Measurements from ENCODE around the gene TFB1M.

The TFB1M gene

GRCh38 chr6:155261111-155261900 lies 53.0 kb downstream of the TFB1M start:
- no peak for DNase-seq

GRCh38 chr6:155260686-155261085 lies 53.6 kb downstream of the TFB1M start:
- DNase-seq, result no peak

GRCh38 chr6:155259897-155260296 lies 54.4 kb downstream of the TFB1M start:
- no peak for DNase-seq

DNA sequence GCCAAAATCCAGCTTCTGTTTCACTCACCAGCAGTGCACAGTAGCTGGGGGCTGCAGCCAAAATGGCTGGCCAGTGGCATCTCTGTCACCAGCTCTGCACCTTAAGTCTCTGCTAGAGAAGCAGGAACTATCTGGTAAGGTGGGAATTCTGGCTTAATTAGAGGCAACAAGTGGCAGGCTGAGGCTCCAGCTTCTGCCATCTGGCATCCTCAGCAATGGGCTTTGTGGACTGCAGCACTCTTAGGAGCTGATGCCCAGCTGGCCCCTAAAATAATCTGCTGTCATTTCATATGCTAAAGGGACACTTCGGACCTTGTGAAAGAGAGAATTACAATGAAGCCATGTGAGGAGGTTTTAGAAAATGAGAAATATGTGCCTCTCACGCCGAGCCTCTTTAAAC lies 55.1 kb downstream of the TFB1M start:
- no peak for DNase-seq

- no peak for DNase-seq
Observed at GRCh38 chr6:155257796-155258195, 56.5 kb downstream of the TFB1M start.

DNA sequence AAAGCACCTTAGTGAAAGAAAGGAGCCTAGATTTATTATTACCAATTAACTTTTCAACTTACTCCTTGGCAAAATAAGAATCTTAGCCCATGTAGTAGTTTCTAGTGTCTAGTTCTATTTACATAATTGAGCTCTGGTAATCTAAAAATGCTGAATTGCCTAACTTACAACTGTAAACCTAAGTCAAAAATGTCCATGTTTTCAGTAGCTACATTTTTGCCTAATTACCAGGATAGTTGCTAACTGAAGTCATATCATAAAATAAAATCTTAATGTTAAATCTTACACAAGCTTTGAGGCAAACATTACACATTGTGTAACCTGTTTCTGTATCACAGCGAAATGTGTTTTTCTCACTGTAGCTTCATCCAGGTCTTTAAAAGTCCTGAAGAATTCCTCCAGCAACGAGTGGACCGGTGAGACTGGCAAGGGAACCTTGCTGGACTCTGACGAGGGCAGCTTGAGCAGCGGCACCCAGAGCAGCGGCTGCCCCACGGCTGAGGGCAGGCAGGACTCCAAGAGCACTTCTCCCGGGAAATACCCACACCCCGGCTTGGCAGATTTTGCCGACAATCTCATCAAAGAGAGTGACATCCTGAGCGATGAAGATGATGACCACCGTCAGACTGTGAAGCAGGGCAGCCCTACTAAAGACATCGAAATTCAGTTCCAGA lies 58.0 kb downstream of the TFB1M start:
- no peak for DNase-seq

- DNase-seq, result no peak
Observed at GRCh38 chr6:155254139-155254538, 60.1 kb downstream of the TFB1M start.

DNA sequence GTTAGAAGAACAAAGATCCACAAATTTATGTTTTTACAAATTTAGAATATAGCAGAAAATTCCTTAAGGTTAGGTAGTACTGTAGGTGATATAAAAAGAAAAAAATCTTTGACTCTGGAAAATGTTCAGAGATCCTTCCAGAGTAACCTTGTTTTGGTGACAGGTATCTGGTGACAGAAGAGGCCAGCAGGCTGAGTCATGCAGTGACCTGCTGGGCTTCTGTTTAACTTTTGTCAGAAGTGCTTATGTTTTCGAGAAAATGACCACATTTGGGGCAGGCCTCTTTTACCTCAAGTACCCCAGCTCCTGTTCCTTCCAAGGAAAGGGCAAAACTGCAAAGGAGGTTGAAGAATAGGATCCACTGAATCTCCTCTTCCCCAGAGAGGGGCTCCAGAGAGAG lies 60.9 kb downstream of the TFB1M start:
- DNase-seq, result no peak

DNA sequence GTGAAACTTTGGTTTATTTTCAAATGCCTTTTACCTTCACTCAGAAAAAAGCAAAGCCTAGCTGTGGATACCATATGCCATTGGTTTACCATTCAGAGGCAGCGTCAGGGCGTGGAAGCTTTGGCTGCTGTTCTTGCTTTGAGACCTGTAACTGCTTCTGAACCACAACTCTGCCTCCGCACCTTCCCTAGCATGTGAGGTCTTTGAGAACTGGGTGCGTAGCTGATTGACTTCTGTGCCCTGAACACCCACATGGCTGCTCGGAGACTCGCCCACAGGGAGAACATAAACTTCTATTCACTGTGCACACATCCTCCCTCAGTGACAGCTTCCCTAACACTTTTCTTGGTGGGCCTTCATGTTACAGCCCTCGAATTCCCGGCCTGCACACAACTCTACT lies 61.7 kb downstream of the TFB1M start:
- no peak for DNase-seq

GRCh38 chr6:155250701-155251381 lies 63.4 kb downstream of the TFB1M start:
- no peak for DNase-seq

- DNase-seq, result peak; percentile 12 to 14
Observed at GRCh38 chr6:155248008-155249001, 66.0 kb downstream of the TFB1M start.

DNA sequence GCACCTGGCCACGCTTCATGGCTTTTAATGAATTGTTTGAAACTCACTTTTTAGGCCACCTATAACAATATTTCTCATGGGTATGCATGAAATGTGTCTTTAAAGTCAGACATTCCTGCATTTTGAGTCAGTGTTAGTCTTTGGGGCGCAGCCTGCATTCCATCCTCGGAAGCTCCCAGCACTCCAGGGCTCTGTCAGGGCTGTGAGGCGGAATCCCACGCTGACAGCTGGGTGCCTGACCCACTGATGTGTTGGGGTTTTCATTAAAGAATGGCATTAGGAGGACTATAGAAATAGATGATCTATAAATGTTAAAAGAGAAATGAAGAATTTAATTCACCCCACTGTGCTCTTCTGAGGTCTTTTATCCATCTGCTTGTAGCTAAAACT lies 66.7 kb downstream of the TFB1M start:
- DNase-seq, result no peak

DNA sequence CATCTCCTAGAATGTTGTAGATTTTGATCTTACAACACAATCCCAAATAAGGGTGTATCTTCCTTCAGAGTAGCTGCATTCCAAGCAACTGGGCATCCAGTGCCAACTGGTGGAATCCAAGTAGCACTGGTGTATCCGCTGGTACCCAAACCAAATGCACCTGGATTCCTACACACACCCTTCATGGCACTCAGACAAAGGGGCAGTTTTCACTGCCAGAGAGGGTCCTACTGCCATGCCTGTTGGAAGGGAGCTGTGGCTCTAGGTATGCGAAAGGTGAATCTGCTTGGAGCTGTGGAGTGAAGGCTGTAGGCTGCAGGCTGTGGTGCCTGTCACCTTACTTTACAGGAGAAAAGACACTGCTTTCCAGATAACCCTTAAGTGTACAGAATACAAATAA lies 67.5 kb downstream of the TFB1M start:
- no peak for DNase-seq

DNA sequence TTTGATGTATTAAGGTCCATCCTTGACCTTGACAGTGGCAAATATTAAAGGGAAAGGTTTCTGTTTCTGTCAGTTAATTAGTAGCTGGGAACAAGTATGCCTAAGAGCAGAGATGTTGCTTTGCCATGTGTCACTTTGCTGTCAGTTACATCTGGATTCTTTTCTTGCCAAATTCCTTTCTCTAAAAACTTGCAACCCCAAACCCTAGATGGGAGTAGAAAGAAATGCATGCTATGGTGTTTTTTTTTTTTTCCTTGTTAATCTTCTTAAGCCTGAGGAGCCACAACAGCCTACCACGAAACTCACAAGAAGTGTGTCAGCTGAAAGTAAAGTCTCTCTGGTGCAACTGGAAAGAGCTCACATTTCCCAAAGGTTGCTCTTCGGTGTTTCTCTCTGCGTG lies 68.5 kb downstream of the TFB1M start:
- DNase-seq, result no peak

DNA sequence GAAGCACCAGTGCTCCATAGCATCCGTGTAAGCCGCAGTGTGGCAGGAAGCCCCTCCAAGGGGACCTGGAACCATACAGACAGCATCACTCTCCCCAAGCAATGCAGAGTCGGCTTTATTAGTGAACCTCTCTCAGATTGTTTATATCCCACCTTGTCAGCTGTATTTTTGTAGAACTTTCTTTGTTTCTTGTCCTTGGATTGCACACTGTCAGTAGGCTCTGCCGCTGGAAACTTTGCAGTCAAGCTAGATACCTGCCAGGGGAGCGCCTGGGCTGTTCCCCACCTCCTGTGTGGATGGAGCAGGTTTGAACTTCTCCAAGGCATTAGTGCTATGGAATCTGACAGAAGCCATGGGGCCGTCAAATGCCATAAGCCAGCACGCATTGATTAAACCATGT lies 69.1 kb downstream of the TFB1M start:
- no peak for DNase-seq

GRCh38 chr6:155244434-155244833 lies 69.8 kb downstream of the TFB1M start:
- no peak for DNase-seq

DNA sequence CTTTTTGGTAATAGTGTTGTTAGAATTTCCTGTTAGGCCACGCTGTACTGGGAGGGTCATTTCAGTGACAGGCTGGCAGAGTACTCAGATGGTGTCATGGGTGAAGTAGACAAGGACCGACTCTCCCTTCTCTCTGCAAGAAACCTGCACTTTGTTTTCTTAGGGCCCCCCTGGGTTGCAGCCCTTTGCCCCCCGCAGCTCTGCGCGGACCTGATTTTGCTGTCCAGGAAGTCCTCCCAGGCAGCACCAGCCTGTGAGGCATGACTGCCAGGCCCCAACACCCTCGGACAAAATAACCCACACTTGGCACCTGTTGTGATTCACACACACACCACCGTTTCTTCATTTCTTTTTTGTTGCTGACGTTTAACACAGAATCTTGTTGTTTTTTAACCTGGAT lies 72.3 kb downstream of the TFB1M start:
- no peak for DNase-seq

DNA sequence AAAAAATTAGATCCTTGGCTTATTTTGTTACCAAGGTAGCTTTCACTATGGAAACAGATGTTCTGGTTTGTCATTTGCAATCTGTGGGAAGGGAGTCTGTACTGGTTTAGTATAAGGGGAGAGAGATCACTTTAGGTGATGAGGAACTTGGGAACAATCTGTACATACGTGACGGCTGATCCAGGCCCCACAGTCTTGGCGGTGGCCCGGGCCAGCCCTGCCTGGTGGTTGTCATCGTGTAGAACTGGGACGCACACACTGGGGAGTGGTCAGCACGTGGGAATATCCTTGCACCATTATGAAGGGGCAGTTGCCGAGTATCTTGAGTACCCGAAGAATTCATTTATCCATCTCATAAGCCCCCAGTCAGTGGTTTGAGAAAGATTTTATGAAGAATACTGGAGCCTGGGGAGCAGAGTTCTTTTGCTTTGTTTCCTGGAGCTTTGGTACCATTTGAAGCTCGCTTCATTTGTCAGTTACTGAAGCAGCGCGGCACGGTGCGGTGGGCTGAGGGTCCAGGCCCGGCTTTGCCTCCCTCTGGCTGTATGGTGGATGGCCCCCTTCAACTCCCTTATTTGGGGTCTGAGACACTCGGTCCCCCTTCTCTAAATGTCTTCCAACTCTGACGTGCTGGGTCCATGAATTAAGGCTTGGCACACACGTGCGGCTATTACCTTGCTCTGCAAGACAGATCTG lies 73.2 kb downstream of the TFB1M start:
- no peak for DNase-seq

GRCh38 chr6:155237613-155238012 lies 76.7 kb downstream of the TFB1M start:
- DNase-seq, result no peak

- DNase-seq, result no peak
Observed at GRCh38 chr6:155235087-155235486, 79.2 kb downstream of the TFB1M start.

- no peak for DNase-seq
Observed at GRCh38 chr6:155234687-155235086, 79.6 kb downstream of the TFB1M start.

DNA sequence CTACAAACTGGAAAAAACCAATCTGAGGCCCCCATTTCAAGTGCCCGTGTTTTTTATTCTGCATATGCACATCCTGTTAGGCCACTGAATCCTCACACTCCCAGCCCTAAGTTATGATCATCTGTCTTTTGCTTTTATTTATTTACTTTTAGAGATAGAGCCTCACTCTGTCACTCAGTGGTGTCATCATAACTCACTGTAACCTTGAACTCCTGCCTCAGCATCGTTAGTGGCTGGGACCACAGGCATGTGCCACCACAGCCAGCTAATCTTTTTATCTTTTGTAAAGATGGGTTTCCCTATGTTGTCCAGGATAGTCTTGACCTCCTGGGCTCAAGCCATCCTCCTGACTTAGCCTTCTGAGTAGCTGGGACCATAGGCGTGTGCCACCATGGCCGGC lies 80.1 kb downstream of the TFB1M start:
- no peak for DNase-seq

Measured in stimulated activated CD4-positive, alpha-beta T cell treated with anti-CD3 and anti-CD28 coated beads, Interleukin-2, amount 100 ng/mL, for 48 hours (primary cell).